Neural cell (in vitro differentiated cells): Measurements from ENCODE around the gene C22orf15. TPM values are rescaled to one million over a fixed set of nuclear protein-coding genes. Genes with fewer than 3 reads are reported as not detected.

Experiments
- H2AFZ ChIP-seq: fragments of 200-600, 300-800 bp; sonication (generic), shearing (Covaris generic); 2 replicates; pipeline ENCODE4 v1.6.0; 2014; ENCODE audit warnings: low read depth, mild to moderate bottlenecking, antibody characterized with exemption, low read length, moderate library complexity
- H3F3A ChIP-seq: fragments of 200-600 bp; shearing (Covaris generic); 2 replicates; pipeline ENCODE4 v1.6.1; 2016; ENCODE audit warnings: mild to moderate bottlenecking, moderate library complexity, mixed read lengths, antibody characterized with exemption, low read length; ENCODE audit not compliant: insufficient read depth, poor library complexity, severe bottlenecking
- H3K27ac ChIP-seq: fragments of 200-600, 300-800 bp; sonication (generic), shearing (Covaris generic); 2 replicates; pipeline ENCODE4 v1.5.1; 2014; ENCODE audit warnings: mild to moderate bottlenecking, low read length, moderate library complexity
- H3K27me3 ChIP-seq: fragments of 300-800, 200-600 bp; sonication (generic), shearing (Covaris generic); 2 replicates; pipeline ENCODE4 v1.6.0; 2014; ENCODE audit warnings: mild to moderate bottlenecking, low read depth, low read length, moderate library complexity; ENCODE audit not compliant: insufficient read depth
- H3K36me3 ChIP-seq: fragments of 300-800, 200-600 bp; sonication (generic), shearing (Covaris generic); 2 replicates; pipeline ENCODE4 v1.5.1; 2014; ENCODE audit warnings: mild to moderate bottlenecking, antibody characterized with exemption, low read length, moderate library complexity; ENCODE audit not compliant: insufficient read depth
- H3K4me2 ChIP-seq: fragments of 300-800, 200-600 bp; sonication (generic), shearing (Covaris generic); 2 replicates; pipeline ENCODE4 v1.6.0; 2014; ENCODE audit warnings: mild to moderate bottlenecking, low read length
- H3K4me3 ChIP-seq: fragments of 300-800, 200-600 bp; sonication (generic), shearing (Covaris generic); 2 replicates; pipeline ENCODE4 v1.5.1; 2014; ENCODE audit warnings: mild to moderate bottlenecking, low read length, moderate library complexity
- H3K79me2 ChIP-seq: fragments of 200-600 bp; shearing (Covaris generic); replicated peaks from 2 replicates; pipeline ENCODE4 v1.6.0; 2014; ENCODE audit warnings: mild to moderate bottlenecking, low read length, moderate library complexity; ENCODE audit not compliant: insufficient read depth
- H3K9ac ChIP-seq: fragments of 300-800, 200-600 bp; sonication (generic), shearing (Covaris generic); 2 replicates; pipeline ENCODE4 v1.6.1; 2016; ENCODE audit warnings: mild to moderate bottlenecking, low read length, mixed read lengths
- H3K9me2 ChIP-seq: fragments of 200-600 bp; shearing (Covaris generic); 2 replicates; pipeline ENCODE4 v1.6.1; 2016; ENCODE audit warnings: mild to moderate bottlenecking, low read length, mixed read lengths; ENCODE audit not compliant: insufficient read depth
- H3K9me3 ChIP-seq: fragments of 200-600, 300-800 bp; sonication (generic), shearing (Covaris generic); 2 replicates; pipeline ENCODE4 v1.6.1; 2016; ENCODE audit warnings: mild to moderate bottlenecking, mixed run types, low read length, moderate library complexity, mixed read lengths
- H4K20me1 ChIP-seq: fragments of 200-600 bp; shearing (Covaris generic); 2 replicates; pipeline ENCODE4 v1.6.1; 2016; ENCODE audit warnings: mild to moderate bottlenecking, mixed run types; ENCODE audit not compliant: insufficient read depth
- EP300 ChIP-seq: fragments of 450-650 bp; conservative IDR thresholded peaks from 2 replicates; pipeline ENCODE4 v1.6.1; 2014; ENCODE audit warnings: antibody characterized with exemption, mild to moderate bottlenecking, moderate library complexity; ENCODE audit not compliant: poor library complexity, severe bottlenecking
- EZH2 ChIP-seq: fragments of 200-600, 300-800 bp; shearing (Covaris generic), sonication (generic); IDR thresholded peaks from 2 replicates; pipeline ENCODE4 v1.6.1; 2014; ENCODE audit warnings: antibody characterized with exemption, low read length, borderline replicate concordance, mild to moderate bottlenecking; ENCODE audit not compliant: insufficient read depth, poor library complexity, severe bottlenecking
- MXI1 ChIP-seq: fragments of 450-650 bp; conservative IDR thresholded peaks from 2 replicates; pipeline ENCODE4 v1.6.1; 2014; ENCODE audit warnings: antibody characterized with exemption, mild to moderate bottlenecking; ENCODE audit not compliant: poor library complexity, severe bottlenecking
- POLR2AphosphoS5 ChIP-seq: IDR thresholded peaks from 2 replicates; pipeline ENCODE4 v1.6.1; 2012
- RAD21 ChIP-seq: fragments of 450-650 bp; conservative IDR thresholded peaks from 2 replicates; pipeline ENCODE4 v1.6.1; 2014; ENCODE audit warnings: antibody characterized with exemption, mild to moderate bottlenecking, moderate library complexity
- REST ChIP-seq: IDR thresholded peaks from 2 replicates; pipeline ENCODE4 v1.6.1; 2012; ENCODE audit warnings: borderline replicate concordance
- SMC3 ChIP-seq: fragments of 450-650 bp; conservative IDR thresholded peaks from 2 replicates; pipeline ENCODE4 v1.6.1; 2014; ENCODE audit warnings: antibody characterized with exemption, mild to moderate bottlenecking, moderate library complexity; ENCODE audit not compliant: poor library complexity
- TAF1 ChIP-seq: IDR thresholded peaks from 2 replicates; pipeline ENCODE4 v1.6.1; 2012; ENCODE audit warnings: low read depth
- polyA plus RNA-seq: library from polyadenylated mRNA; depleted of rRNA; stranded (reverse); fragments of >200 nt; gene quantifications from 2 replicates; pipeline ENCODE4 v1.2.3, GENCODE V29; 2014
- TF ChIP-seq, protein P1 (sequence below): fragments of 450-650 bp; IDR thresholded peaks from 2 replicates; pipeline ENCODE4 v1.5.1; 2014; ENCODE audit warnings: antibody characterized with exemption, mild to moderate bottlenecking, moderate library complexity; ENCODE audit not compliant: poor library complexity, severe bottlenecking

Gene C22orf15
- polyA plus RNA-seq, 1 donor from 2014 or later = not detected

- Histone ChIP-seq H3K27me3 (no peaks in the 10 kb centered on the region), H3K4me2 (no peak overlapping the region), H3K4me3 (no peak overlapping the region), H4K20me1 (peaks cover 5% of the 10 kb centered on the region), H3K9me3 (no peaks in the 10 kb centered on the region), H2AFZ (no peak overlapping the region), H3K36me3 (peaks cover 5% of the 10 kb centered on the region), H3K9ac (no peak overlapping the region), H3K79me2 (peaks cover 5% of the 10 kb centered on the region), H3K27ac (no peak overlapping the region), H3K9me2 (no peaks in the 10 kb centered on the region), H3F3A (no peaks in the 10 kb centered on the region)
- TF ChIP-seq REST (no peak), EZH2 (no peak)
- TF ChIP-seq, protein P1, sequence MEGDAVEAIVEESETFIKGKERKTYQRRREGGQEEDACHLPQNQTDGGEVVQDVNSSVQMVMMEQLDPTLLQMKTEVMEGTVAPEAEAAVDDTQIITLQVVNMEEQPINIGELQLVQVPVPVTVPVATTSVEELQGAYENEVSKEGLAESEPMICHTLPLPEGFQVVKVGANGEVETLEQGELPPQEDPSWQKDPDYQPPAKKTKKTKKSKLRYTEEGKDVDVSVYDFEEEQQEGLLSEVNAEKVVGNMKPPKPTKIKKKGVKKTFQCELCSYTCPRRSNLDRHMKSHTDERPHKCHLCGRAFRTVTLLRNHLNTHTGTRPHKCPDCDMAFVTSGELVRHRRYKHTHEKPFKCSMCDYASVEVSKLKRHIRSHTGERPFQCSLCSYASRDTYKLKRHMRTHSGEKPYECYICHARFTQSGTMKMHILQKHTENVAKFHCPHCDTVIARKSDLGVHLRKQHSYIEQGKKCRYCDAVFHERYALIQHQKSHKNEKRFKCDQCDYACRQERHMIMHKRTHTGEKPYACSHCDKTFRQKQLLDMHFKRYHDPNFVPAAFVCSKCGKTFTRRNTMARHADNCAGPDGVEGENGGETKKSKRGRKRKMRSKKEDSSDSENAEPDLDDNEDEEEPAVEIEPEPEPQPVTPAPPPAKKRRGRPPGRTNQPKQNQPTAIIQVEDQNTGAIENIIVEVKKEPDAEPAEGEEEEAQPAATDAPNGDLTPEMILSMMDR = no peak
Measured at GRCh38 chr22:23796461-23796860, 33.7 kb downstream of the C22orf15 start.

DNA sequence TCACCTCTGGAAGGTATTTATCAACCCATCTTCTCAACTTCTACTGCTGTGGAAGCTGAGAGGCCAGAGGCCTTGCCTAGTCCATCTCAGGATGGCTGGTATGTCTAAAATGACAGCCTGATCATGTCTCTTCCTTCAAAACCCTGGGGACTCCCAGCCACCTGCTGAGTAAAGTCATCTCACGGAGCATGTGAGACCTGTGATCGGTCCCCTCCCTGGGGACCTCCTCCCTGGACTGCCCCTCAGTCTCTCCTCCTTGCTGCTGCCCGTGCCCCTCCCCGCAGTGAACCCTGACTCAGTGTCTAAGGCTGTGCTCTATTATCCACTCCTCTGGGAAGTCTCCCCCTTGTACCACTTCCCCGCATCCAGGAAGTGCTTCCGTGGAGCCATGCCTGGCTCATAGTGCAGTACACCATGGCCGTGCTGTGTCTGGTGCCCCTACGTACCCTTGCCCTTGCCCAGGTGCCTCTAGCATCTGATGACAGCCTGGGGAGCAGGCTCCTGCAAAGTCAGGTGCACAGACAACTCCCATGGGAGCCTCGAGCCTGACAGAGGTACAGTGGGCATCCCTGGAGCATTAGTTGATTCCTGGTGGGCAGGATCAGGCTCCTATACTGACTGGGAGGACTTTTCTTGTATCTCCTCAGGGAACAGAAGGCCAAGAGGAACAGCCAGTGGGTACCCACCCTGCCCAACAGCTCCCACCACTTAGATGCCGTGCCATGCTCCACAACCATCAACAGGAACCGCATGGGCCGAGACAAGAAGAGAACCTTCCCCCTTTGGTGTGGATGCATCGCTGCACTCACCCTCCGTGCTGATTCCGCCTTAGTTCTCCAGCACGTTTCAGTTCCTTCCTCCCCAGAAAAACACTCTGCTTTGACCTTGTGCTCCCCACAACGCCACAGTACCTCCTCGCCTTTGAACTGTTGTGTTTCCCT is 37.8 kb downstream of the C22orf15 start:
- Histone ChIP-seq H2AFZ (no peak overlapping the region), H3K79me2 (no peaks in the 10 kb centered on the region), H3K9me3 (no peaks in the 10 kb centered on the region), H3K4me2 (no peak overlapping the region), H3K36me3 (peaks cover 13% of the 10 kb centered on the region), H3K27ac (no peak overlapping the region), H3K9ac (no peak overlapping the region), H3K27me3 (no peaks in the 10 kb centered on the region), H3F3A (no peaks in the 10 kb centered on the region), H3K4me3 (no peak overlapping the region), H4K20me1 (no peaks in the 10 kb centered on the region), H3K9me2 (no peaks in the 10 kb centered on the region)
- TF ChIP-seq, protein P1 = no peak
- no peak for TF ChIP-seq TAF1
- TF ChIP-seq MXI1 = no peak
- no peak for TF ChIP-seq EP300
- no peak for TF ChIP-seq RAD21
- no peak for TF ChIP-seq POLR2AphosphoS5
- no peak for TF ChIP-seq REST
- TF ChIP-seq SMC3 = no peak
- TF ChIP-seq EZH2 = no peak
